ENCODE data around the gene GTF3C1.
A peak's percentile ranks its signal among the peaks of the same experiment; 100 is the strongest.

The GTF3C1 gene

GRCh38 chr16:27566417-27566816 is 16.7 kb upstream of the GTF3C1 start:
- no peak for DNase-seq (ENCODE audit: low read depth)

- no peak for DNase-seq (ENCODE audit: low read depth)
Observed at GRCh38 chr16:27564224-27564623, 14.5 kb upstream of the GTF3C1 start.

- DNase-seq (ENCODE audit: low read depth), result no peak
Observed at GRCh38 chr16:27561216-27561615, 11.5 kb upstream of the GTF3C1 start.

- no peak for DNase-seq (ENCODE audit: low read depth)
Observed at GRCh38 chr16:27558932-27559331, 9.2 kb upstream of the GTF3C1 start.

- no peak for DNase-seq (ENCODE audit: low read depth)
Observed at GRCh38 chr16:27558434-27558833, 8.7 kb upstream of the GTF3C1 start.

- DNase-seq (ENCODE audit: low read depth), result no peak
Observed at GRCh38 chr16:27556471-27556870, 6.8 kb upstream of the GTF3C1 start.

GRCh38 chr16:27551036-27551435 is 1.3 kb upstream of the GTF3C1 start:
- DNase-seq (ENCODE audit: low read depth), result no peak

GRCh38 chr16:27550582-27550920 is 838 bp upstream of the GTF3C1 start:
- DNase-seq (ENCODE audit: low read depth), result no peak

GRCh38 chr16:27549464-27549745 is 308 bp downstream of the GTF3C1 start:
- no peak for DNase-seq (ENCODE audit: low read depth)

- no peak for DNase-seq (ENCODE audit: low read depth)
Observed at GRCh38 chr16:27547851-27548250, 1.9 kb downstream of the GTF3C1 start.

GRCh38 chr16:27547134-27547533 is 2.6 kb downstream of the GTF3C1 start:
- DNase-seq (ENCODE audit: low read depth), result peak; percentile 57

- no peak for DNase-seq (ENCODE audit: low read depth)
Observed at GRCh38 chr16:27544671-27545070, 5.0 kb downstream of the GTF3C1 start.

- no peak for DNase-seq (ENCODE audit: low read depth)
Observed at GRCh38 chr16:27543801-27544200, 5.9 kb downstream of the GTF3C1 start.

GRCh38 chr16:27539636-27540035 is 10.1 kb downstream of the GTF3C1 start:
- DNase-seq (ENCODE audit: low read depth), result no peak

- DNase-seq (ENCODE audit: low read depth), result no peak
Observed at GRCh38 chr16:27539120-27539519, 10.6 kb downstream of the GTF3C1 start.

- no peak for DNase-seq (ENCODE audit: low read depth)
Observed at GRCh38 chr16:27538528-27538927, 11.2 kb downstream of the GTF3C1 start.

GRCh38 chr16:27534256-27534655 is 15.5 kb downstream of the GTF3C1 start:
- DNase-seq (ENCODE audit: low read depth), result no peak

GRCh38 chr16:27531826-27532800 is 17.6 kb downstream of the GTF3C1 start:
- DNase-seq (ENCODE audit: low read depth), result no peak

- DNase-seq (ENCODE audit: low read depth), result no peak
Observed at GRCh38 chr16:27531186-27531585, 18.5 kb downstream of the GTF3C1 start.

GRCh38 chr16:27529962-27530361 is 19.8 kb downstream of the GTF3C1 start:
- DNase-seq (ENCODE audit: low read depth), result peak; percentile 14

- no peak for DNase-seq (ENCODE audit: low read depth)
Observed at GRCh38 chr16:27528294-27528693, 21.4 kb downstream of the GTF3C1 start.

- no peak for DNase-seq (ENCODE audit: low read depth)
Observed at GRCh38 chr16:27526180-27526579, 23.5 kb downstream of the GTF3C1 start.

- DNase-seq (ENCODE audit: low read depth), result no peak
Observed at GRCh38 chr16:27522173-27522707, 27.5 kb downstream of the GTF3C1 start.
